Common myeloid progenitor, CD34-positive (primary cell): Measurements from ENCODE around the gene DCP2.
"Not testable (repeated sequence)": the region's sequence is repeated elsewhere in the genome, so short reads cannot be mapped to it uniquely, and the experiment has no call there.

Source experiments
- CTCF ChIA-PET: fragments of 350-600 bp; sonication (Branson Sonifier 250); formaldehyde crosslinking; loops from one replicate; lab custom pipeline; 2021; ENCODE audit warnings: antibody characterized with exemption; lab: Charles Lee
- POLR2A ChIA-PET: fragments of 350-600 bp; sonication (Branson Sonifier 250); formaldehyde crosslinking; loops from one replicate; lab custom pipeline; 2021; ENCODE audit warnings: antibody characterized with exemption; lab: Charles Lee
- DNase-seq, 3 donors: peaks; one replicate each; pipeline versions ENCODE4 v3.0.0 to v3.0.0-alpha.2; 2013
- H3K27ac ChIP-seq, 2 experiments: 1 replicate in 1 of 2; 2 replicates in 1 of 2; pipeline ENCODE4 v1.7.0; 2013; ENCODE audit warnings: inconsistent platforms in 2 of 2, low read length in 2 of 2, mild to moderate bottlenecking in 2 of 2, low read depth in 1 of 2, moderate library complexity in 1 of 2; ENCODE audit not compliant: severe bottlenecking in 2 of 2, insufficient read depth in 1 of 2, poor library complexity in 1 of 2
- H3K27me3 ChIP-seq, 5 experiments: replicated peaks in 2 of 5; 1 replicate in 3 of 5; 2 replicates in 2 of 5; pipeline versions ENCODE4 v1.6.1 to v1.7.0; 2013; ENCODE audit warnings: low read length in 4 of 5, mild to moderate bottlenecking in 2 of 5, moderate library complexity in 2 of 5, inconsistent platforms in 1 of 5; ENCODE audit not compliant: insufficient read depth in 5 of 5, control insufficient read depth in 4 of 5
- H3K36me3 ChIP-seq, 4 experiments: 1 replicate in 2 of 4; 2 replicates in 2 of 4; pipeline versions ENCODE4 v1.6.1 to v1.7.0; 2013; ENCODE audit warnings: low read length in 3 of 4, control low read depth in 1 of 4, mild to moderate bottlenecking in 1 of 4; ENCODE audit not compliant: control insufficient read depth in 4 of 4, insufficient read depth in 4 of 4
- H3K4me1 ChIP-seq, 4 experiments: 1 replicate in 3 of 4; 2 replicates in 1 of 4; pipeline versions ENCODE4 v1.6.1 to v1.7.1; 2013; ENCODE audit warnings: low read length in 3 of 4, mild to moderate bottlenecking in 3 of 4, control low read depth in 1 of 4, inconsistent platforms in 1 of 4, moderate library complexity in 1 of 4; ENCODE audit not compliant: control insufficient read depth in 4 of 4, insufficient read depth in 4 of 4; ENCODE audit errors: control extremely low read depth in 1 of 4
- H3K4me3 ChIP-seq, 7 experiments: 1 replicate in 4 of 7; 2 replicates in 3 of 7; pipeline versions ENCODE4 v1.5.1 to v1.7.0; 2013; ENCODE audit warnings: mild to moderate bottlenecking in 7 of 7, low read length in 6 of 7, moderate library complexity in 6 of 7, inconsistent platforms in 2 of 7, low read depth in 2 of 7, control low read depth in 1 of 7; ENCODE audit not compliant: insufficient read depth in 4 of 7, control insufficient read depth in 1 of 7; ENCODE audit errors: extremely low read depth in 1 of 7
- H3K9me3 ChIP-seq, 5 experiments: 1 replicate in 4 of 5; 2 replicates in 1 of 5; pipeline versions ENCODE4 v1.6.1 to v1.7.1; 2013; ENCODE audit warnings: low read length in 4 of 5, mild to moderate bottlenecking in 2 of 5, inconsistent platforms in 1 of 5, low read depth in 1 of 5, moderate library complexity in 1 of 5; ENCODE audit not compliant: control insufficient read depth in 4 of 5, insufficient read depth in 2 of 5; ENCODE audit errors: control extremely low read depth in 1 of 5
- WGBS: methylation state at CpG from one replicate; pipeline ENCODE4 v1.1.5; 2013; ENCODE audit not compliant: insufficient coverage; 5-methylcytosine and 5-hydroxymethylcytosine counted together

DCP2 gene

GRCh38 chr5:112957036-112957808 is 19.4 kb upstream of the DCP2 start:
- H3K9me3 ChIP-seq = peaks cover 0 to 1% (median 0%) of the 10 kb centered on the region in 5 experiments
- ChIA-PET CTCF (no interaction called here), POLR2A (no interaction called here)
- no peak for DNase-seq
- no peaks in the 10 kb centered on the region for H3K36me3 ChIP-seq
- WGBS = 100% methylated on average over 1 of the region's 2 CpGs
- H3K27me3 ChIP-seq = peaks cover 0 to 56% (median 21%) of the 10 kb centered on the region in 5 experiments
- no peak overlapping the region for H3K4me3 ChIP-seq
- no peaks in the 10 kb centered on the region for H3K4me1 ChIP-seq
- no peak overlapping the region for H3K27ac ChIP-seq

- no peak overlapping the region for H3K27ac ChIP-seq
- no peaks in the 10 kb centered on the region for H3K4me1 ChIP-seq
- POLR2A ChIA-PET = no interaction called here
- CTCF ChIA-PET = interaction anchor here (1.4 kb wide), 1 partner anchor 18 kb away, joined by 3 read pairs; the partner anchor contains the start of gene DCP2
- H3K4me3 ChIP-seq = no peak overlapping the region
- peaks cover 0 to 59% (median 19%) of the 10 kb centered on the region in 5 experiments for H3K27me3 ChIP-seq
- H3K36me3 ChIP-seq = no peaks in the 10 kb centered on the region
- DNase-seq = peak in 2 of 3 donors; percentile 63 to 66
- H3K9me3 ChIP-seq = peaks cover 0 to 1% (median 0%) of the 10 kb centered on the region in 5 experiments
- WGBS = 97% methylated on average over 3 of the region's 5 CpGs
Measured at GRCh38 chr5:112958093-112959088, 18.2 kb upstream of the DCP2 start.

GRCh38 chr5:112959872-112960271 is 16.7 kb upstream of the DCP2 start:
- DNase-seq = not testable (repeated sequence)

GRCh38 chr5:112960315-112960714 is 16.3 kb upstream of the DCP2 start:
- Histone ChIP-seq H3K36me3 (no peaks in the 10 kb centered on the region), H3K27ac (no peak overlapping the region), H3K9me3 (peaks cover 0 to 1% (median 0%) of the 10 kb centered on the region in 5 experiments), H3K4me3 (no peak overlapping the region), H3K4me1 (peaks cover 0 to 6% (median 0%) of the 10 kb centered on the region in 4 experiments), H3K27me3 (peaks cover 0 to 54% (median 19%) of the 10 kb centered on the region in 5 experiments)
- no peak for DNase-seq
- no CpG with 5 or more reads among the region's 1 CpG for WGBS
- ChIA-PET POLR2A (interaction anchor here (0.6 kb wide), 1 partner anchor 55 kb away, joined by 5 read pairs; no protein-coding TSS in a partner anchor), CTCF (interaction anchor here (0.6 to 1.8 kb wide), 3 partner anchors 16 to 201 kb away, joined by 3 to 4 read pairs (median 4); no protein-coding TSS in a partner anchor)

More at GRCh38 chr5:112959872-112960271, 16.7 kb upstream of the DCP2 start:
- ChIA-PET POLR2A (interaction anchor here (0.6 kb wide), 1 partner anchor 55 kb away, joined by 5 read pairs; no protein-coding TSS in a partner anchor), CTCF (interaction anchor here (1.8 kb wide), 1 partner anchor 16 kb away, joined by 4 read pairs; no protein-coding TSS in a partner anchor)
- H3K4me3 ChIP-seq, H3K4me1 ChIP-seq, H3K27ac ChIP-seq, H3K36me3 ChIP-seq, H3K9me3 ChIP-seq: not testable (repeated sequence)
- WGBS = 98% methylated on average over 6 of the region's 8 CpGs
- peaks cover 0 to 54% (median 19%) of the 10 kb centered on the region in 5 experiments for H3K27me3 ChIP-seq

- no peaks in the 10 kb centered on the region for H3K9me3 ChIP-seq
- POLR2A ChIA-PET = no interaction called here
- no peaks in the 10 kb centered on the region for H3K36me3 ChIP-seq
- 76% methylated on average over 6 of the region's 6 CpGs for WGBS
- peaks cover 0 to 6% (median 0%) of the 10 kb centered on the region in 4 experiments for H3K4me1 ChIP-seq
- CTCF ChIA-PET = interaction anchor here (0.6 to 1.8 kb wide), 6 partner anchors 12 to 201 kb away, joined by 3 to 4 read pairs (median 4); no protein-coding TSS in a partner anchor
- peaks cover 0 to 54% (median 19%) of the 10 kb centered on the region in 5 experiments for H3K27me3 ChIP-seq
- no peak overlapping the region for H3K27ac ChIP-seq
- no peak for DNase-seq
- no peak overlapping the region for H3K4me3 ChIP-seq
Measured at GRCh38 chr5:112960863-112961504, 15.6 kb upstream of the DCP2 start.

GRCh38 chr5:112963374-112963733 is 13.2 kb upstream of the DCP2 start:
- 100% methylated on average over 1 of the region's 3 CpGs for WGBS
- CTCF ChIA-PET = interaction anchor here (1.1 to 1.6 kb wide), 3 partner anchors 63 to 206 kb away, joined by 3 to 4 read pairs (median 3); no protein-coding TSS in a partner anchor
- H3K4me3 ChIP-seq, H3K9me3 ChIP-seq, POLR2A ChIA-PET, H3K27ac ChIP-seq, H3K36me3 ChIP-seq, DNase-seq, H3K4me1 ChIP-seq: not testable (repeated sequence)
- H3K27me3 ChIP-seq = peaks cover 0 to 46% (median 11%) of the 10 kb centered on the region in 5 experiments
